Colon (tissue), 2 donors: ENCODE results near the gene GLDC.
"Not testable (repeated sequence)": the region's sequence is repeated elsewhere in the genome, so short reads cannot be mapped to it uniquely, and the experiment has no call there.

ENCODE experiments used
- FAIRE-seq: peaks from 2 replicates; lab custom pipeline; 2012; peaks lifted over from hg19 to GRCh38; lab: Jason Lieb, UNC
- donor health status: control.
- donor health status: control.

Gene GLDC

DNA sequence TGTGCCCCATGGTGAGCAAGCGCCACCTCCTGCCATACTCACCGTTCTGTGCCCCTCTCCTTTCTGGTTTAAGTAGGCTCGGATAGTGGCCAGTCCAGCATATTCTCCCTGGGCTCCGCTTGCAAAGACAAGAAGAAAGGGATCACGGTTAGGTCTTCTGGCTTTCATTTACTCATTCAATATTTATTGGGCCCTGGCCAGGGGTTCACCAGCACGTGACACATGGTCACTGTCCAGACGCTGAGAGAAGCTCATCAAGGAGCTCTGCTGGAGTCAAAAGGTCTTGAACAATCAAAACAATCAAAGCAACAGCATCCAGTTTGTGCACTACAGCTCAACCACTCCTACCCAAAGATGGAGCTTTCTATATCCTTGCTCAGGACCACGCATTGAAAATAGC, 80.2 kb downstream of the GLDC start:
- FAIRE-seq = no peak

DNA sequence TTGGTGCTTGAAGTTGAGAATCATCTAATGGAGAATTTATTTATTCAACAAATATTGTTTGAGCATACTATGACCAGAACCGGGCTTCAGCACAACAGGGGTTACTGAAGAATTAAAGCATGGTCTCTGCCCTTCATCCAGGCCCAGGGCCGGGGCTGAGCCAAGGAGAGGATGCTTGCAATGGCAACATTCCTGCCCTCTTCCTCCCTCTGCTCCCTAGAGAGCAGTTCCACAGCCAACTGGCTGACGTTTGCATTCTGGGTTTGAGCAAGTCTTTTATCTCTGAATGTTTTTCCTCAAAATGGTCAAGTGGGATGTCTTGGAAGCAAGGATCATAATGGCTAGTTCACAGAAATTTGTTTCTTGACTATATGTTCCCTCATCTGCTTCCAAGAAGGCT, 80.7 kb downstream of the GLDC start:
- FAIRE-seq = no peak

DNA sequence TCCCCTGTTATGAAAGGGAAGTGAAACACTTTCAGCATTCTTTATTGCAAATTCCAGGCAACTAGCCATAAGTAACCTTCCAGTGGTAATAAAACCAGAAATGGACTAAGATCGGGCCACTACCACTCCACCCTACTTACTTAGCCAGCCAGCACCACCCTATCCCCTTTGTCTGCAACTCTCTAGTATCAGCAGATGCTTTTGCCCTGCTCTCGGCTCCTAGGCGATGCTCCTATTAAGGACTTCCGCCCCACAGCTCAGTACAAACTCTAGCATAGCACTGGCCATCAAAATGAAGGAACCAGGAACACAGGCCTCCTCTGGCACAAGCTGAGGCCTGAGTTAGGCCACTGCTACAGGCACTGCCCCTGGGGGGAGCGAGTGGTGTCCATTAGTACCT, 81.2 kb downstream of the GLDC start:
- no peak for FAIRE-seq

DNA sequence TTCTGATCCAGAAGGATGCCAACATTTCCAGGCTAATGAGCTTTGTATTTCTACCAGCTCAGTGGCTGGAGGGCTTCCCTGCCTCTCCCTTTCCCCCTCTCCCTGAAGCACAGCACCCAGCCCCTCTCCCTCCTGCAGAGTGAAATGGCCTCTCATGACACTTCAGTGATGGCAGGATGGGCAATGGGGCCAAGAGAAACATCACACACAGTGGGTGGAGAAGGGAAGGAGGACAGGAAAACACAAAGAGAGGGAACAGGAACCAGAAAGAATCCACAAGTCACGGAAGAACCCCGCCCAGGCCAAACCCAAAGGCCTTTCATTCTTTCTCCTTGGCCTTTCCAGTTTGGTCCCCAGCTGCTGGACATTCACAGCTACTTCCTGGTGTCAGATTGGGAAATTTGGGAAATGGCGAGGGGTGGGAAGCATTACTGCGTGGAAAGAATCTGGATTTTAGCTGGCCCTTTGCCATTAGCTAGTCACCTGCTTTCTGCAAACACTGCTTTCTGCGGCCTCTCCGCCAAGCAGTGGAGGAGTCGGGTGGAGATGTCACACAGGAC, 82.6 kb downstream of the GLDC start:
- FAIRE-seq = no peak

DNA sequence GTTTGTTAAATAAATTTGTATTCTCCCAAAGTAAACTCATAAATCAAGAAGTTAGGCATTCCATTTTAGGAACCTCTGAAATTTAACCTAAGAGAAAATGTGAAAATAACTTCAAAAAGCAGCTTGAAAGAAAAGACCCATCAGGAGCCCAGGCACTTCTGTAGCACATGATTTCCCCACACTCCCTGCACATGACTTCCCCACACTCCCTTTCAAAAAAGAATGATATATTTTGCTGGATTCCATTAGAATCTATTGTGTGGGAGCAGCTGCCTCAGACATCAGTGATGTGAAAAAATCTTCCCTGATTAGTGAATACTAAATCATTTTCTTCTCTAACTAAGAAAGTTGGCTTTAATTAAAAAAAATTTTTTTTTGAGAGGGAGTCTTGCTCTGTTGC, 83.3 kb downstream of the GLDC start:
- FAIRE-seq = no peak

DNA sequence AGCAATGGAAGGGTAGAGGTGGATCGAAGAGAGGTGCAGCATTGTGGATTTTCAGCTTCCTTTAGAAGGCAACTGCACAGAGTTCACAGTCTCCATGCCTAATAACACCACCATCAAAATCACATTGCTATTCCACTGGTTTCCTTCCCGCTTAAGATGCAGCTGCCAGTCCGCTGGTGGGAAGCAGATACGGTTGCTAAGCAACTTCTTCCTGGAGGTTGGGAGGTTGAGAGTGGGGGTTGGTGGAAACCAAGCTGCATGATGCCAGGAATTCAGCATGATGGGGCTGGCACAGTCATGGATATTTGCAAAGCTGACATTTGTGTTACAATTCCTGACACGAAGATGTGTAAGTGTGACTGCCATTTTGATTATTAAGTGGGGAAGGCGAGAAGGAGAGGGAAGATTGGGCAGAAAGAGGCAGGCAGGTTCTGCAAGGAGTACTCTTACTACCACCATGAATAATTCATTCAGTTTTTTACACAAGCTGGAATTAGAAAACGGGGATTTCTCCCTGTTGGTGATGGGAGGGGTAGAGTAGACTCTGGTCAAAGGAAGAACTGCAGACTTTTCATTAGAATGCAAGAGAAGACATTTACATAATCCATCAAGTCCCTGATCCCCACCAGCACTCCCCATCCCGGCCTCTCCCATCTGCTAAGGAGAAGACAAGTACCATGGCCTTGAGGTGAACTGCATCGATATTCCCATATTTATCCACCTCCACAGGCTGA, 87.5 kb downstream of the GLDC start:
- no peak for FAIRE-seq

DNA sequence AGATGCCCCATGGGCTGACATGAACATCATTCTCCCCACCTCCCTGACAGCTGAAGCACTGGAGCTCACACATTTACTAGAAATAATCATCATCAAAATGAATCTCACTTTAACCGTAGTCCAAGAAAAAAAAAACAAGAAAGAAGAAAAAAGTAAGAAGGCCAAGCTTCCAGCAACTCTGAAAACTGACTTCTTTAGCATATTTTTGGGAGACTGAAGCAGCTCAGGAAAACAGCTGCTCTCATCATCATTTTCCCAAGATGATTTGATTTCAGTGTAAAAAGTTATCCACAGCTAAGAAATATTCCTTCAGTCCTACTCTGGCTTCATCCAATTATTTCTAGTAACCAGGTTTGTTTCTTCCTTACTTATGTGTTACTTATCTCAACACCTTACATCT, 91.7 kb downstream of the GLDC start:
- FAIRE-seq = no peak

DNA sequence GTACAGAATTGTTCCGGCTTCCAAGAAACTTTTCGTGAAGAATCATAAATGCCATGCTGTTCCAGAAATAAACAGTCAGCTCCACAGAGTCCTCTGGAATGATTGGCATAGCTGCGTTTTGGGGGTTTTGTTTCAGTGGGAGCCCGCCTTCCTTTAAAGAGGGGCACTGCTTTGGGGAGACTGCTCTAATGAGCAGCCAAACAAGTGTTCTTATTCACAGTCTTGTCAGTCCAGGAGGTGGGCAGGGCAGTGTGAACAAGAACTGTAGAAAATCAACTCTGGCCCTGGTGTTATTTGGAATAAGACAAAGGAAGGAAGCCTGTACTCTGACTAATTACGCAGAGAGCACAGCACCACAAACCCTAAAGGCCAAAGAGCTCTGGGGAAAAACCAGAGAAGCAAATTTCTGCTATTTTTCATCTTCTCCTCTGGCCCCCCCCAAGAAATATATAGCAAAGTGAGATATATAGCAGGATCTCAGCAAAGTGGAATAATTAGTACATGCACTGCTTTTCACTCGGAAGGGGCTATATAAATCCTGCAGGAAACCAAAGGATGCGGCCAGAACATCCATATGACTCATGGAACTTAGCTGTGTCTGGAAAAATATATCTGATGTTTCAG, 92.9 kb downstream of the GLDC start:
- FAIRE-seq = no peak

DNA sequence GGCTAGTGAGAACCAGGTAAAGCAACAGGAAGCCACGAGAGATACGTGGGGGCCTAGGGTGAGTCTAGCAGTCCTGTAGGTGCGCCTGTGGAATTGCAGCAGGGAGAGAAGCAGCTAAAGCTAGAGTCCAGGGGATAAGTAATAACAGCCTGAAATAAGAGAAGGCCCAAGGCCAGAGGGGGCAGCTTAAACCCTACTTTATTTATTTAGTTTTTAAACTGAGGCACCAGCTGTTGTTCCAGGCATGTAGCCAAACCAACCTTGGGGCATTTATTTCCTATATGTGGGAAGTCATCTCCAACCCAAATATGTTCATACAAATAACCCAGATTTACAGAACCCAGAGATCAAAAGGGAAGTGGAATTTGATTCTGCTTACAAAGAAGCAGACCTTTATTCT, 93.5 kb downstream of the GLDC start:
- FAIRE-seq = no peak

DNA sequence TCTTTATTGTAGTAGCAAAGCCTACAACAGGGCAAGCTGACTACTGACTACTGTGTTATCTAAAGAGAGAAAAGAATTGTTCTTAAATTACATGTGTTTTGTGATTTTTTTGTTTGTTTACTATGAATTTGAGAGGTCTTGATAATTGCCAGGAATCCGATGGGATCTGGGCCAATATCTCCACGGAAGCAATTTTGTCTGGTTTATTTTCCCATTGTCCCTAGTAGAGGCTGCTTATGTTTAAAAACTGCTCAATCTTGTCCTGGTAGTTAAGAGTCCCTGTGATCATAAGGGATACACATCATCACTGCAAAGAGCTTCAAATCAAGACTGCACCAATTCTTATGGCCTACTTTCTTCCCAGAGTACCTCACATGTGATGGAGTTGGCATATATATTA, 94.4 kb downstream of the GLDC start:
- no peak for FAIRE-seq

DNA sequence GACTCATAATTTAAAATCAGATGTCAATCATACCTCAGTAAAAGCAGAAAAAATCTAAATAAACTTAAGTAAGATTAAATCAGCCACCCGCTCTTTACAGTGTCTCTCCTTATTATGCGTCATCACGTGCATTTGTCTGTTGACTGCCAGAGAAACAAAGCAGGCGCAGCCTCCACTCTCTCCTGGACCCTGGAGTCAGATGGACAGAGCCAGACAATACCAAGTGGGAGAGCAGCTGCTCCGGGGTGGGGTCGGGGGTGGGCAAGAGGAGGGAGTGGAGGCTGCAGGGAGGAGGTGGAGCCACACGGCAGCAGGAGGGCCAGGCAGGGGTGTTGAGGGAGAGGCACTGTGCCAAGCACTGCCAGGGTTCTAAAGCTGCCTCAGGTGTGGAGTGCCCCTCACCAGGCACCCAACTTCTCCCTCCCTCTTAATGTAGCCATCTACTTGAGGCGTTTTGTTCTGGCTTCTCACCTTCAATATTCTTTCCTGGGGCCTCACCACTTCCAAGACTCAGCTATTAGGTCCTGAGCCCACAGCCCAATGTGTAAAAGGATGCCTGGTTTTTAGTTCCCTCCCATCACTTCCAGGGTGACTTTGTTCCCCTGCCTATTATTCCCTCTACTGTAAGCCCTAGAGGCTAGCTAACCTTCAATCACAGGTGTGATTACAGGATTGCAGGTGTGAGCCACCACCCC, 96.3 kb downstream of the GLDC start:
- no peak for FAIRE-seq

DNA sequence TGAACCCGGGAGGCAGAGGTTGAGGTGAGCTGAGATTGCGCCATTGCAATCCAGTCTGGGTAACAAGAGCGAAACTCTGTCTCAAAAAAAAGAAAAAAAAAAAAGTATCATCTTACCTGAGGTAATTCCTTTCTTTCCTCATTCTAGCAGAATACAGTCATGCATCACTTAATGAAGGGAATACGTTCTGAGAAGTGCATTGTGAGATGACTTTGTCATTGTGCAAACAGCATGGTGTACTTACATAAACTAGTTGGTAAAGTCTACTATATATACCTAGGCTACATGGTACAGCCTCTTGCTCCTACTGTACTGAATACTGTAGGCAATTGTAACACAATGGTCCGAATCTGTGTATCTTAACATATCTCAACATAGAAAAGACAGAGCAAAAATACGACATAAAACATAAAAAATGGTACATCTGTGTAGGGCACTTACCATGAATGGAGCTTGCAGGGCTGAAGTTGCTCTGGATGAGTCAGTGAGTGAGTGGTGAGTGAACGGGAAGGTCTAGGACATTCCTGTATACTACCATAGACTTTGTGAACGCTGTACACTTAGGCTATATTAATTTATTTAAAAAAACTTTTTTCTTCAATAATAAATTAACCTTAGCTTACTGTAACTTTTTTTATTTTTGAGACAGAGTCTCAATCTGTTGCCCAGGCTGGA, 100.4 kb downstream of the GLDC start:
- no peak for FAIRE-seq

DNA sequence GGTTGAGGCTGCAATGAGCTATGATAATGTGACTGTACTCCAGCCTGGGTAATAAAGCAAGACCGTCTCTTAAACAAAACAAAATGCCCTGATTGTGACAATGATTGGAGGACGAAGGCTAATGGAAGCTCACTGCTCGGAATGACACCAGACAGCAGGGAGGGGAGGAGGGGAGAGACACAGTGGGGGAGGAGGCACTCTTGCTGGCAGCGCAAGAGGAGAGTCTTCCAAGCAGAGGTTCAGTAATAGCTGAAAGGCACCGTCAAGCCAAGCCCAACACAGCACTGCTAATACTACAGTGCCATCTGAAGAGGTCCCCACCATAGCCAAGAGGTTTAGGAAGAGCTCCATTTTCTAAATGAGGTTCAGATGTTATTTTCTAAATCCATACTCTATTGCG, 102.3 kb downstream of the GLDC start:
- FAIRE-seq = no peak

DNA sequence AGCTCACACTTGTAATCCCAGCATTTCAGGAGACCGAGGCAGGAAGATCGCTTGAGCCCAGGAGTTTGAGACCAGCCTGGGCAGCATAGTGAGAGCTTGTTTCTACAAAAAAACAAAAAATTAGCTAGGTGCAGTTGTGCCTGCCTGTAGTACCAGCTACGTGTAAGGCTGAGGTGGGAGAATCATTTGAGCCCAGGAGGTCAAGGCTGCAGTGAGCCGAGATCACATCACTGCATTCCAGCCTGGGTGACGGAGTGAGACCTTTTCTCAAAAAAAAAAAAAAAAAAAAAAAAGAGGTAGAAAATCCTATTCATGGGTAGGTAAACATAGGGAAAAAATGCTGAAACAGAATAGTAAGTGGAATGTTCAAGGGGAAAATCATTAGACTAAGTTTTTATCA, 102.9 kb downstream of the GLDC start:
- FAIRE-seq = not testable (repeated sequence)

DNA sequence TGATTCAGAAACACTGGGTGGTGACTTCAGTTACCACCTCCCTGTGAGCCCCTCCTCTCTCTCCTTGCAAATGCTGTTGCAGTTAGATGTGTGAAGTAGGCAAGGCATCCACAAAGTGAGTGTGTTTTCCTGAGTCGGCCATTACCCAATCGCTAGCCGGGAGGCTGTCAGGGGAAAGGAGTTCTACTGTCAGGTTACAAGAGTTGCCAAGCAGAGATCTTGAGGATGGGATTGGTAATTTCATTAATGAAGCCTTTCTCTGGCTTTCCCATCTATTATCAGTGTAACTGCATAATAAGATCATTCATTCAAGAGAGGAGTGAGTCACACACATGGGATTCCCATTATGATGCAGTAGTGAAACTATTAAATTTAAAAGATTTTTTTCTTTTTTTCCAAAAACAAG, 106.9 kb downstream of the GLDC start:
- FAIRE-seq = no peak

DNA sequence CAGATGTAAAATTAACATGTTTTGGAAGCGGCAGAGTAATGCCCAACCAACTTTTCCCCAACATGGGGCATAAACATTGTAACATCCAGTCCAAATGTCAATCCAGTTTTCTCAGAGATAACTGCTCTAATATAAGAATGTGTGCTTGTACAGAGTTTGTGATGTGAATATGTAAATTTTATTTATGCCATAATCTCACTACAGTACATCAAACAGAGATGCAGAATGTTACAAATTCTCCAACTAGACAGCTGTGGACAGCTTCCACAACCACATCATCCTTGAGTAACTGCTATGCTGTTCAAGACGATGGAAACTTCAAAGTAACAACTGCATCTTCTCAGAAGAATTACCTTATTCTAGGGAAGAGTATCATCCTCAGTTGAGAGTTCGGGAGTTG, 109.9 kb downstream of the GLDC start:
- no peak for FAIRE-seq

DNA sequence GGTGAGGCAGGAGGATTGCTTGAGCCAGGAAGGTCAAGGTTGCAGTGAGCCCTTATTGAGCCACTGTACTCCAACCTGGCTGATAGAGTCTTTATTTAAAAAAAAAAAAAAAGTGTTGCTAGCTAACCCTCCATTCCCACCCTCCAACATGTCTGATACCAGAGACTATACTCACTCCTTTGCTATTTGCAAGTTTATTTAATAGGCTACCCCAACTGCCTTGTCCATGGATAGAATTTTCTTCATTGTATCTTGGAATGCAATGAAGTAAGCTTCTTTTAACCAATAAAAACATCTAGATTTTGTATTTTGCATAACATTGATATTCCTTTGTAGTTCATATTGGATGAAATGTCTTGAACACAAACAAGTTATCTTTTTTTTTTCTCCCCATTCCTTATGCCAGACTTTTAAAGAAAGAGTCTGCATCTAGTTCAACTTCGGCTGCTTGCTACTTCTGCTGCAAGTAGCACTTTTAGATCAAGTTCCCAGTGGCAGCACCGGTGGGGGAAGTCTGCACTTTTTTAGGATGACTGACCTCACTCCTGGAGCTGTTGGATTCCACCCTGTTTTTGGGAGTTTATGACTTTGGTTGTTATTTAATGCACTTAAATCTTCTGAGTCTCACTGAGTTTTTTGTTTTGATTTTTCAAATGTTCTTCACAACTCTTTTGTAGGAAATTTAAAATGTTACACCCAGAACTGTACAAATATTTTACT, 120.0 kb downstream of the GLDC start:
- no peak for FAIRE-seq

DNA sequence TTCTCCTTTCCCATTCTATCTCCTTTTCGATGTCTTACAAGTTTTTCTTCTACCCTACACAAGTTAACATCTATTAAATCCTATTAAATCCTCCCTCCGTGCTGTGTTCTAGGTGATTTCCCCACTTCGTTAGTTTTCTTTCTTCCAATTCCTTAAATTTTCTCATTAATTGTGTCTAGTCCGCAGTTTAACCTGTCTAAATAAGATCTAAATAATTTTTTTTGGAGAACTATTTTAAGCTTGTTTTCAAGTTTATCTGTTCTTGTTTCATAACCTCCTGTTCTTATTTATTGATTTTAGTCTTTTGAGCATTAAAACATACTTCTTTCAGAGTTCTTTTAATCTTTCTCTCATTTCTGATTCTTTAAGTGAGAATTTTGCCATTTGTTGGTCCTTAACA, 123.3 kb downstream of the GLDC start:
- FAIRE-seq = no peak

DNA sequence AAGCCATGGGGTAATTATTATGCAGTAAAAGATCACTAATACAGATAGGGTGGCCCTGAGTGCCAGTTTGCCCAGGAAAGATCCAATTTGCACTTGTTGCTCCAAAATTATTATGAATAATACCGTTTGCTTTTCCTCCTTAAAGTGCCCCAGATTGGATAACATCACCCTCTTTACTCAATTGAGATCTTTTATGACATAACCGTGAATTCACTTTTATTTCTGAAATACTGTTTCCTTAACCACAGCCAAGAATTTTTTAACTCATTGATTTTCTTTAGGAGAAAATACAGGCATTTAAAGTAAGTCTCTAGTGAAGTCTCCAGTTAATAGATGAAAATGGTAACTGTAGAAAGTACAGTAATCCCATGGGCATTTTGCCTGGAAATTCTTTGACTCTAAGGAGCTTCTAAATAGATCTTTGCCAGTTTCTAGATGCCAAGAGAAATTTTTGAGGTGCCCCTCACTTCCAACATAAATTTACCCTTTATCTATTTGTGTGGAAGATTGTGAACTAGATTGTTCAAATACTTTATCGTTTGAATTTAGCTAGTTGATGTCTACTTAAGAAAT, 133.4 kb downstream of the GLDC start:
- no peak for FAIRE-seq

DNA sequence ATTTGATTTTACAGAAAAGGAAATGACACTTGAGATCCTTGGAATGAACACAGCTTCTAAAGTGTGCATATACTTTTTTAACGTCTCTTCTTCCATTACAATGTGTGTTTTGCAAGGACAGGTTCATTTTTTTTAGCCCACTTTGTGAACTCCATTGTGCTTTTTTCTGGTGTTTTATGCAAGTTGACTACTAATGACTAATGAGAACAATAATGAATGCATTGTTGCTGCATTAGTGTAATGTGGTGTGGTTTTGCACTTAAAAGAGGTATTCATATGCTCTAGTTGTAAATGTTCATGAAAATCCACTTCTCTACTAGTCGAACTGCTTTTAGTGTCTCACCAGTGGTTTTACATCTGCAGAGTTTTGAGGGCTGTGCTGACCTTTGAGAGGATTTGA, 139.0 kb downstream of the GLDC start:
- no peak for FAIRE-seq

DNA sequence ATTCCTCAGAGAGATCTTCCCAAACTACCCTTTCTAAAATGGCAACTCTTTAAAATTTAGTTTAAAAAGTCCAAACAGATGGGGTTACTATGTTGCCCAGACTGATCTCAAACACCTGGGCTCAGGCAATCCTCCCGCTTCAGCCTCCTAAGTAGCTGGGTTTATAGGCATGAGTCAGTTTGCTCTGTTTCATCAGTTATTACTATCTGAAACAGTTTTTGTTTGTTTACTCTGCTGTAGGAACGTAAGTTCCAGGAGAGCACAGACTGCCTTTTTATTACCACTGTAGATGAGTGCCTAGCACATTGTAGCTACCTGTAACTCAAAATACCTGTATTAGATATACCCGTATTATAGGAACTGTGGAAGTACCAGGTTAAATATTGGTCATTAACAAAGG, 143.1 kb downstream of the GLDC start:
- FAIRE-seq = no peak
